Neural cell (in vitro differentiated cells): ENCODE results near the gene LHX4.

ENCODE experiments used
- EP300 ChIP-seq: fragments of 450-650 bp; conservative IDR thresholded peaks from 2 replicates; pipeline ENCODE4 v1.6.1; 2014; ENCODE audit warnings: antibody characterized with exemption, mild to moderate bottlenecking, moderate library complexity; ENCODE audit not compliant: poor library complexity, severe bottlenecking
- EZH2 ChIP-seq: fragments of 200-600, 300-800 bp; shearing (Covaris generic), sonication (generic); IDR thresholded peaks from 2 replicates; pipeline ENCODE4 v1.6.1; 2014; ENCODE audit warnings: antibody characterized with exemption, low read length, borderline replicate concordance, mild to moderate bottlenecking; ENCODE audit not compliant: insufficient read depth, poor library complexity, severe bottlenecking
- POLR2AphosphoS5 ChIP-seq: IDR thresholded peaks from 2 replicates; pipeline ENCODE4 v1.6.1; 2012
- RAD21 ChIP-seq: fragments of 450-650 bp; conservative IDR thresholded peaks from 2 replicates; pipeline ENCODE4 v1.6.1; 2014; ENCODE audit warnings: antibody characterized with exemption, mild to moderate bottlenecking, moderate library complexity
- TAF1 ChIP-seq: IDR thresholded peaks from 2 replicates; pipeline ENCODE4 v1.6.1; 2012; ENCODE audit warnings: low read depth
- TF ChIP-seq, protein P1 (sequence below): fragments of 450-650 bp; IDR thresholded peaks from 2 replicates; pipeline ENCODE4 v1.5.1; 2014; ENCODE audit warnings: antibody characterized with exemption, mild to moderate bottlenecking, moderate library complexity; ENCODE audit not compliant: poor library complexity, severe bottlenecking
- TF ChIP-seq, protein P2 (sequence below): IDR thresholded peaks from 2 replicates; pipeline ENCODE4 v1.6.1; 2012; ENCODE audit warnings: borderline replicate concordance

DNA sequence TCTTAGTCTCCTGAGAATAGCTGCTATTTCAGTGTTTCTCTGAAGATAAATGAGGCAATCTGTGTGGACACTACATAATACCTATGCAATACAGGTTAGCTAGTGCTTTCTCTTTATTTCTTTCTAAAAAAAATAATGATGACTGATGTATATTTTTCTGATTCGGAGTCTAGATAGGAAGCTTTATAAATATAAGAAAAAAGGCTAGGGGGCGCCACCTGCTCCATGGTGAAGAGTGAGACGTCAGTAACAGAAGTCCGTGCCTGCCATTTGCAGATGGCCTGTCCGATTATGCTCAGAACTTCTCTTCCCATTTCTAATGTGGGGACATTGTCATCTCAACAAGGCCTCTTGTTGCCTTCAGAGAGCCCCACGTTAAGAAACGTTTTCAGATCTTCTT is 49.0 kb upstream of the LHX4 start:
- TF ChIP-seq EZH2 (no peak), RAD21 (no peak), POLR2AphosphoS5 (no peak), EP300 (no peak), TAF1 (no peak)
- TF ChIP-seq, protein P1, sequence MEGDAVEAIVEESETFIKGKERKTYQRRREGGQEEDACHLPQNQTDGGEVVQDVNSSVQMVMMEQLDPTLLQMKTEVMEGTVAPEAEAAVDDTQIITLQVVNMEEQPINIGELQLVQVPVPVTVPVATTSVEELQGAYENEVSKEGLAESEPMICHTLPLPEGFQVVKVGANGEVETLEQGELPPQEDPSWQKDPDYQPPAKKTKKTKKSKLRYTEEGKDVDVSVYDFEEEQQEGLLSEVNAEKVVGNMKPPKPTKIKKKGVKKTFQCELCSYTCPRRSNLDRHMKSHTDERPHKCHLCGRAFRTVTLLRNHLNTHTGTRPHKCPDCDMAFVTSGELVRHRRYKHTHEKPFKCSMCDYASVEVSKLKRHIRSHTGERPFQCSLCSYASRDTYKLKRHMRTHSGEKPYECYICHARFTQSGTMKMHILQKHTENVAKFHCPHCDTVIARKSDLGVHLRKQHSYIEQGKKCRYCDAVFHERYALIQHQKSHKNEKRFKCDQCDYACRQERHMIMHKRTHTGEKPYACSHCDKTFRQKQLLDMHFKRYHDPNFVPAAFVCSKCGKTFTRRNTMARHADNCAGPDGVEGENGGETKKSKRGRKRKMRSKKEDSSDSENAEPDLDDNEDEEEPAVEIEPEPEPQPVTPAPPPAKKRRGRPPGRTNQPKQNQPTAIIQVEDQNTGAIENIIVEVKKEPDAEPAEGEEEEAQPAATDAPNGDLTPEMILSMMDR, result peak; percentile 44
- TF ChIP-seq, protein P2, sequence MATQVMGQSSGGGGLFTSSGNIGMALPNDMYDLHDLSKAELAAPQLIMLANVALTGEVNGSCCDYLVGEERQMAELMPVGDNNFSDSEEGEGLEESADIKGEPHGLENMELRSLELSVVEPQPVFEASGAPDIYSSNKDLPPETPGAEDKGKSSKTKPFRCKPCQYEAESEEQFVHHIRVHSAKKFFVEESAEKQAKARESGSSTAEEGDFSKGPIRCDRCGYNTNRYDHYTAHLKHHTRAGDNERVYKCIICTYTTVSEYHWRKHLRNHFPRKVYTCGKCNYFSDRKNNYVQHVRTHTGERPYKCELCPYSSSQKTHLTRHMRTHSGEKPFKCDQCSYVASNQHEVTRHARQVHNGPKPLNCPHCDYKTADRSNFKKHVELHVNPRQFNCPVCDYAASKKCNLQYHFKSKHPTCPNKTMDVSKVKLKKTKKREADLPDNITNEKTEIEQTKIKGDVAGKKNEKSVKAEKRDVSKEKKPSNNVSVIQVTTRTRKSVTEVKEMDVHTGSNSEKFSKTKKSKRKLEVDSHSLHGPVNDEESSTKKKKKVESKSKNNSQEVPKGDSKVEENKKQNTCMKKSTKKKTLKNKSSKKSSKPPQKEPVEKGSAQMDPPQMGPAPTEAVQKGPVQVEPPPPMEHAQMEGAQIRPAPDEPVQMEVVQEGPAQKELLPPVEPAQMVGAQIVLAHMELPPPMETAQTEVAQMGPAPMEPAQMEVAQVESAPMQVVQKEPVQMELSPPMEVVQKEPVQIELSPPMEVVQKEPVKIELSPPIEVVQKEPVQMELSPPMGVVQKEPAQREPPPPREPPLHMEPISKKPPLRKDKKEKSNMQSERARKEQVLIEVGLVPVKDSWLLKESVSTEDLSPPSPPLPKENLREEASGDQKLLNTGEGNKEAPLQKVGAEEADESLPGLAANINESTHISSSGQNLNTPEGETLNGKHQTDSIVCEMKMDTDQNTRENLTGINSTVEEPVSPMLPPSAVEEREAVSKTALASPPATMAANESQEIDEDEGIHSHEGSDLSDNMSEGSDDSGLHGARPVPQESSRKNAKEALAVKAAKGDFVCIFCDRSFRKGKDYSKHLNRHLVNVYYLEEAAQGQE, result no peak
